ENCODE data around the gene PFKFB4.

GRCh38 chr3:48553361-48553760, 3.2 kb downstream of the PFKFB4 start:
- TF ChIP-seq ZNF274 (IDR thresholded peaks at IDR 0.05; ENCODE audit: low read length) (no peak), ZNF274 (tag by site-specific recombination; IDR thresholded peaks at IDR 0.05; ENCODE audit: borderline replicate concordance) (no peak), ZNF747 (tag by site-specific recombination; IDR thresholded peaks at IDR 0.05) (no peak), ZNF146 (tag by site-specific recombination; IDR thresholded peaks at IDR 0.05) (no peak), ZNF621 (tag by site-specific recombination; IDR thresholded peaks at IDR 0.05) (no peak), ZNF530 (tag by site-specific recombination; IDR thresholded peaks at IDR 0.05; ENCODE audit: low read depth) (no peak), ZNF394 (tag by site-specific recombination; IDR thresholded peaks at IDR 0.05; ENCODE audit: borderline replicate concordance) (no peak), ZNF660 (tag by site-specific recombination; IDR thresholded peaks at IDR 0.05) (no peak), ZNF837 (tag by site-specific recombination; IDR thresholded peaks at IDR 0.05) (no peak), KLF1 (tag by site-specific recombination; IDR thresholded peaks at IDR 0.05) (no peak), ZNF677 (tag by site-specific recombination; IDR thresholded peaks at IDR 0.05) (no peak)
- TF ChIP-seq, protein P1, sequence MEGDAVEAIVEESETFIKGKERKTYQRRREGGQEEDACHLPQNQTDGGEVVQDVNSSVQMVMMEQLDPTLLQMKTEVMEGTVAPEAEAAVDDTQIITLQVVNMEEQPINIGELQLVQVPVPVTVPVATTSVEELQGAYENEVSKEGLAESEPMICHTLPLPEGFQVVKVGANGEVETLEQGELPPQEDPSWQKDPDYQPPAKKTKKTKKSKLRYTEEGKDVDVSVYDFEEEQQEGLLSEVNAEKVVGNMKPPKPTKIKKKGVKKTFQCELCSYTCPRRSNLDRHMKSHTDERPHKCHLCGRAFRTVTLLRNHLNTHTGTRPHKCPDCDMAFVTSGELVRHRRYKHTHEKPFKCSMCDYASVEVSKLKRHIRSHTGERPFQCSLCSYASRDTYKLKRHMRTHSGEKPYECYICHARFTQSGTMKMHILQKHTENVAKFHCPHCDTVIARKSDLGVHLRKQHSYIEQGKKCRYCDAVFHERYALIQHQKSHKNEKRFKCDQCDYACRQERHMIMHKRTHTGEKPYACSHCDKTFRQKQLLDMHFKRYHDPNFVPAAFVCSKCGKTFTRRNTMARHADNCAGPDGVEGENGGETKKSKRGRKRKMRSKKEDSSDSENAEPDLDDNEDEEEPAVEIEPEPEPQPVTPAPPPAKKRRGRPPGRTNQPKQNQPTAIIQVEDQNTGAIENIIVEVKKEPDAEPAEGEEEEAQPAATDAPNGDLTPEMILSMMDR (tag by site-specific recombination; IDR thresholded peaks at IDR 0.05) = no peak
